SK-N-SH (cell line): ENCODE data around the gene RABEPK. TPM values are rescaled to one million over a fixed set of nuclear protein-coding genes. Genes with fewer than 3 reads are reported as not detected.

Experiments used
- CTCF ChIA-PET: fragments of 300-600, 350-600 bp; formaldehyde crosslinking; extraction: SDS; loops from one replicate; lab custom pipeline; 2021; lab: Yijun Ruan, JAX
- POLR2A ChIA-PET: fragments of 350-600 bp; sonication (Branson Sonifier 250); formaldehyde crosslinking; extraction: SDS; loops from one replicate; lab custom pipeline; 2020; ENCODE audit warnings: antibody characterized with exemption, inconsistent platforms; lab: Yijun Ruan, JAX
- DNase-seq: peaks from one replicate; pipeline ENCODE4 v3.0.0; 2012
- H2AFZ ChIP-seq: fragments of 200-600 bp; sonication (generic); 2 replicates; pipeline ENCODE4 v1.8.1; 2016; ENCODE audit warnings: antibody characterized with exemption, mild to moderate bottlenecking, low read depth
- H3F3A ChIP-seq: fragments of 200-600 bp; sonication (generic); replicated peaks from 2 replicates; pipeline ENCODE3; 2016; ENCODE audit warnings: antibody characterized with exemption, mild to moderate bottlenecking; ENCODE audit not compliant: insufficient read depth
- H3K27ac ChIP-seq, 2 experiments: fragments of 200-500 bp in 1 of 2; fragments of 200-600 bp in 1 of 2; sonication (Bioruptor generic) in 1 of 2; sonication (generic), shearing (Covaris generic) in 1 of 2; 2 replicates each; pipeline versions ENCODE4 v1.5.1 to v1.6.1; 2014 to 2016; ENCODE audit warnings: low read depth in 2 of 2, inconsistent platforms in 1 of 2, low read length in 1 of 2, mild to moderate bottlenecking in 1 of 2, mixed read lengths in 1 of 2
- H3K27me3 ChIP-seq: fragments of 200-600 bp; sonication (generic), shearing (Covaris generic); 2 replicates; pipeline ENCODE4 v1.6.1; 2016; ENCODE audit warnings: mixed run types; ENCODE audit not compliant: insufficient read depth
- H3K36me3 ChIP-seq, 2 experiments: fragments of 200-500 bp in 1 of 2; fragments of 200-600 bp in 1 of 2; sonication (Bioruptor generic) in 1 of 2; sonication (generic) in 1 of 2; replicated peaks in 1 of 2; 2 replicates each; pipeline versions ENCODE3 to v1.5.1; 2014 to 2016; ENCODE audit warnings: low read length in 1 of 2, mild to moderate bottlenecking in 1 of 2; ENCODE audit not compliant: insufficient read depth in 2 of 2, control insufficient read depth in 1 of 2
- H3K4me1 ChIP-seq, 2 experiments: fragments of 200-500 bp in 1 of 2; fragments of 200-600 bp in 1 of 2; sonication (Bioruptor generic) in 1 of 2; sonication (generic), shearing (Covaris generic) in 1 of 2; 2 replicates each; pipeline versions ENCODE4 v1.5.1 to v1.6.1; 2014 to 2016; ENCODE audit warnings: low read depth in 1 of 2, low read length in 1 of 2, mixed run types in 1 of 2; ENCODE audit not compliant: insufficient read depth in 2 of 2, control insufficient read depth in 1 of 2
- H3K4me2 ChIP-seq: fragments of 200-600 bp; sonication (generic), shearing (Covaris generic); 2 replicates; pipeline ENCODE4 v1.6.1; 2017; ENCODE audit warnings: mixed run types
- H3K4me3 ChIP-seq, 2 experiments: fragments of 200-500 bp in 1 of 2; fragments of 200-600 bp in 1 of 2; sonication (Bioruptor generic) in 1 of 2; sonication (generic), shearing (Covaris generic) in 1 of 2; 2 replicates each; pipeline versions ENCODE4 v1.5.1 to v1.8.1; 2014 to 2016; ENCODE audit warnings: low read depth in 2 of 2, inconsistent platforms in 1 of 2, low read length in 1 of 2, mild to moderate bottlenecking in 1 of 2, mixed read lengths in 1 of 2, moderate library complexity in 1 of 2
- H3K79me2 ChIP-seq: fragments of 200-600 bp; sonication (generic); 2 replicates; pipeline ENCODE4 v1.8.1; 2017; ENCODE audit warnings: mild to moderate bottlenecking; ENCODE audit not compliant: insufficient read depth
- H3K9ac ChIP-seq: fragments of 200-600 bp; sonication (generic); 2 replicates; pipeline ENCODE4 v1.6.1; 2017; ENCODE audit warnings: mixed run types
- H3K9me2 ChIP-seq: fragments of 200-600 bp; sonication (generic); 2 replicates; pipeline ENCODE4 v1.6.1; 2017; ENCODE audit warnings: mixed run types
- H3K9me3 ChIP-seq: fragments of 200-600 bp; sonication (generic); 2 replicates; pipeline ENCODE4 v1.6.1; 2017; ENCODE audit warnings: mixed run types, mild to moderate bottlenecking, moderate library complexity
- H4K20me1 ChIP-seq: fragments of 200-600 bp; sonication (generic); 2 replicates; pipeline ENCODE4 v1.6.1; 2017; ENCODE audit warnings: mild to moderate bottlenecking, mixed run types; ENCODE audit not compliant: insufficient read depth
- CTCF ChIP-seq: fragments of 200-600 bp; sonication (generic); IDR thresholded peaks from 2 replicates; pipeline ENCODE4 v1.6.1; 2017; ENCODE audit warnings: antibody characterized with exemption, mild to moderate bottlenecking, moderate library complexity
- EP300 ChIP-seq, 2 experiments: IDR thresholded peaks; 2 replicates each; pipeline versions ENCODE4 v1.4.0 to v1.6.1; 2012; ENCODE audit warnings: borderline replicate concordance in 1 of 2, low read depth in 1 of 2, low read length in 1 of 2
- FOXJ3 ChIP-seq: sonication (generic); formaldehyde crosslinking; IDR thresholded peaks from 2 replicates; pipeline ENCODE4 v1.5.1; 2020; ENCODE audit warnings: mild to moderate bottlenecking, missing genetic modification reagents
- GABPA ChIP-seq: IDR thresholded peaks from 2 replicates; pipeline ENCODE4 v1.4.0; 2012; ENCODE audit warnings: low read depth, mild to moderate bottlenecking
- NFIC ChIP-seq: IDR thresholded peaks from 2 replicates; pipeline ENCODE4 v1.4.0; 2012; ENCODE audit warnings: borderline replicate concordance
- PBX3 ChIP-seq: IDR thresholded peaks from 2 replicates; pipeline ENCODE4; 2012
- TCF12 ChIP-seq: IDR thresholded peaks from 2 replicates; pipeline ENCODE4 v1.4.0; 2012
- TEAD4 ChIP-seq: IDR thresholded peaks from 2 replicates; pipeline ENCODE4 v1.4.0; 2012; ENCODE audit warnings: mild to moderate bottlenecking, borderline replicate concordance; ENCODE audit not compliant: insufficient read depth
- WGBS: methylation state at CpG from one replicate; pipeline ENCODE4 v1.1.6; 2017; ENCODE audit warnings: low lambda C conversion rate; 5-methylcytosine and 5-hydroxymethylcytosine counted together
- polyA plus RNA-seq, 3 experiments: library from polyadenylated mRNA; depleted of rRNA; stranded (reverse); fragments of >200 nt; gene quantifications; 2 replicates each; pipeline ENCODE4 v1.2.3, GENCODE V29; 2012

RABEPK gene
- polyA plus RNA-seq, 1 of the 3 experiments (the other 2 are of a cell fraction) = 55.1 TPM

GRCh38 chr9:125172031-125172755 is 28.1 kb upstream of the RABEPK start:
- no peak overlapping the region for H2AFZ ChIP-seq
- peaks cover 96% of the 10 kb centered on the region for H3K79me2 ChIP-seq
- WGBS = 91% methylated on average over 6 of the region's 6 CpGs
- POLR2A ChIA-PET = no interaction called here
- no peak overlapping the region for H3K9ac ChIP-seq
- TF ChIP-seq NFIC = no peak
- TF ChIP-seq PBX3 = no peak
- TF ChIP-seq CTCF = no peak
- TF ChIP-seq EP300 (IDR thresholded peaks at IDR 0.05; ENCODE audit: borderline replicate concordance in 1 of 2, low read depth in 1 of 2, low read length in 1 of 2) = no peak
- no peak for TF ChIP-seq TCF12
- no peak for TF ChIP-seq TEAD4
- peaks cover 3 to 13% of the 10 kb centered on the region in 2 experiments; a peak in 3 of 4 replicates for H3K4me1 ChIP-seq
- no peak overlapping the region for H3K27ac ChIP-seq
- CTCF ChIA-PET = no interaction called here
- DNase-seq = no peak
- H4K20me1 ChIP-seq = peaks cover 22% of the 10 kb centered on the region; the same call in 1 of the 2 replicates
- peaks cover 8% of the 10 kb centered on the region for H3F3A ChIP-seq
- H3K36me3 ChIP-seq = peaks cover 4 to 23% of the 10 kb centered on the region in 2 experiments
- H3K9me2 ChIP-seq = no peaks in the 10 kb centered on the region
- H3K4me3 ChIP-seq = no peak overlapping the region
- H3K27me3 ChIP-seq = no peaks in the 10 kb centered on the region
- H3K4me2 ChIP-seq = no peak overlapping the region
- H3K9me3 ChIP-seq = no peaks in the 10 kb centered on the region

GRCh38 chr9:125176636-125177035 is 23.7 kb upstream of the RABEPK start:
- DNase-seq = peak; percentile 30
- POLR2A ChIA-PET = no interaction called here
- no peak overlapping the region for H3K9ac ChIP-seq

More at GRCh38 chr9:125176636-125177035, 23.7 kb upstream of the RABEPK start:
- Histone ChIP-seq H3K4me1 (peaks cover 0 to 3% of the 10 kb centered on the region in 2 experiments; a peak in 1 of 4 replicates), H2AFZ (no peak overlapping the region), H4K20me1 (peaks cover 56% of the 10 kb centered on the region), H3K27ac (no peak overlapping the region), H3K9me3 (no peaks in the 10 kb centered on the region), H3K36me3 (peaks cover 0 to 16% of the 10 kb centered on the region in 2 experiments), H3K27me3 (no peaks in the 10 kb centered on the region), H3F3A (peaks cover 3% of the 10 kb centered on the region), H3K4me3 (no peak overlapping the region), H3K9me2 (no peaks in the 10 kb centered on the region), H3K79me2 (peaks cover 99% of the 10 kb centered on the region), H3K4me2 (no peak overlapping the region)
- WGBS = 84% methylated on average over 3 of the region's 3 CpGs
- CTCF ChIA-PET = no interaction called here
- TF ChIP-seq GABPA = no peak
- TF ChIP-seq FOXJ3 (CRISPR knock-in tag) = no peak
- TF ChIP-seq PBX3 = peak; percentile 64
- peak; percentile 57; the same call in 1 of the 2 replicates for TF ChIP-seq TCF12
